Loucy (cell line): ENCODE results near the gene TMEM134.

ENCODE experiments used
- EZH2phosphoT487 ChIP-seq: fragments of 200-600 bp; IDR thresholded peaks from 2 replicates; pipeline ENCODE4 v1.6.1; 2018; ENCODE audit warnings: antibody characterized with exemption, mild to moderate bottlenecking, moderate library complexity, borderline replicate concordance
- TF ChIP-seq, protein P1 (sequence below): fragments of 200-600 bp; sonication (generic); conservative IDR thresholded peaks from 2 replicates; pipeline ENCODE4 v1.5.1; 2014; ENCODE audit warnings: mild to moderate bottlenecking, antibody characterized with exemption, low read length

DNA sequence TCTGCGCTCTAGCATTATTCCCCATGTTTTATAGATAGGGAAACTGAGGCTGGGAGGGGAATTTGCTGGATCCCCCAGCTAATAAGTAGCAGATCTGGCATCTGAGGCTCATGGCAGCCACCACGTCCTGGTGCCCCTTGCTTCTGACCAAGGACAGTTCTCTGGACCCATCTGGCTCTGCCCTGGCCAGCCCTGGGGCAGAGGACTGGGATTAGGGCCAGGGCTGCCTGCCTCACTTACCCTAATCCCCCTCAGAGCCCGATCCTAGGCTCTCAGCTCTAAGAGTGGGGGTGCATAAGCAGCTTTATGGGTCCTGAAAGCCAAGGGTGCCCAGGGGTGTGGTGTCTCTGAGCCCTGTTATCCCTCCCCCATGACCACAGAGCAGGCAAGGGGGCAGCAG lies 14.0 kb downstream of the TMEM134 start, which contains the start of gene CABP4:
- TF ChIP-seq, protein P1, sequence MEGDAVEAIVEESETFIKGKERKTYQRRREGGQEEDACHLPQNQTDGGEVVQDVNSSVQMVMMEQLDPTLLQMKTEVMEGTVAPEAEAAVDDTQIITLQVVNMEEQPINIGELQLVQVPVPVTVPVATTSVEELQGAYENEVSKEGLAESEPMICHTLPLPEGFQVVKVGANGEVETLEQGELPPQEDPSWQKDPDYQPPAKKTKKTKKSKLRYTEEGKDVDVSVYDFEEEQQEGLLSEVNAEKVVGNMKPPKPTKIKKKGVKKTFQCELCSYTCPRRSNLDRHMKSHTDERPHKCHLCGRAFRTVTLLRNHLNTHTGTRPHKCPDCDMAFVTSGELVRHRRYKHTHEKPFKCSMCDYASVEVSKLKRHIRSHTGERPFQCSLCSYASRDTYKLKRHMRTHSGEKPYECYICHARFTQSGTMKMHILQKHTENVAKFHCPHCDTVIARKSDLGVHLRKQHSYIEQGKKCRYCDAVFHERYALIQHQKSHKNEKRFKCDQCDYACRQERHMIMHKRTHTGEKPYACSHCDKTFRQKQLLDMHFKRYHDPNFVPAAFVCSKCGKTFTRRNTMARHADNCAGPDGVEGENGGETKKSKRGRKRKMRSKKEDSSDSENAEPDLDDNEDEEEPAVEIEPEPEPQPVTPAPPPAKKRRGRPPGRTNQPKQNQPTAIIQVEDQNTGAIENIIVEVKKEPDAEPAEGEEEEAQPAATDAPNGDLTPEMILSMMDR: no peak
- no peak for TF ChIP-seq EZH2phosphoT487
